WI38 (cell line): Measurements from ENCODE around the gene NLGN2.

Experiments
- H3K4me3 ChIP-seq: 2 replicates; pipeline ENCODE4 v1.5.1; 2011; ENCODE audit warnings: low read depth, mild to moderate bottlenecking, control low read depth, low read length
- CTCF ChIP-seq: IDR thresholded peaks from 2 replicates; pipeline ENCODE4 v1.5.1; 2012; ENCODE audit warnings: low read depth, mild to moderate bottlenecking, control low read depth, low read length

The NLGN2 gene

GRCh38 chr17:7463372-7463846 is 55.8 kb downstream of the NLGN2 start:
- no peak for TF ChIP-seq CTCF
- H3K4me3 ChIP-seq = no peak overlapping the region

GRCh38 chr17:7464081-7464480 is 56.4 kb downstream of the NLGN2 start:
- no peak for TF ChIP-seq CTCF
- H3K4me3 ChIP-seq = no peak overlapping the region

- no peak for TF ChIP-seq CTCF
- H3K4me3 ChIP-seq = no peak overlapping the region
Measured at GRCh38 chr17:7465597-7466275, 58.1 kb downstream of the NLGN2 start.

- H3K4me3 ChIP-seq = no peak overlapping the region
- TF ChIP-seq CTCF = no peak
Measured at GRCh38 chr17:7466318-7466638, 58.6 kb downstream of the NLGN2 start.

GRCh38 chr17:7466639-7467341 is 59.1 kb downstream of the NLGN2 start:
- TF ChIP-seq CTCF = no peak
- H3K4me3 ChIP-seq = no peak overlapping the region

GRCh38 chr17:7467498-7467897 is 59.9 kb downstream of the NLGN2 start:
- H3K4me3 ChIP-seq = no peak overlapping the region
- no peak for TF ChIP-seq CTCF

- no peak overlapping the region for H3K4me3 ChIP-seq
- no peak for TF ChIP-seq CTCF
Measured at GRCh38 chr17:7468290-7468689, 60.6 kb downstream of the NLGN2 start.
